HS-27A (cell line): Measurements from ENCODE around the gene RFLNA.

ENCODE experiments used
- DNase-seq: peaks from one replicate; pipeline ENCODE4 v3.0.0-alpha.2; 2012; ENCODE audit warnings: low read depth, missing footprints

The RFLNA gene

DNA sequence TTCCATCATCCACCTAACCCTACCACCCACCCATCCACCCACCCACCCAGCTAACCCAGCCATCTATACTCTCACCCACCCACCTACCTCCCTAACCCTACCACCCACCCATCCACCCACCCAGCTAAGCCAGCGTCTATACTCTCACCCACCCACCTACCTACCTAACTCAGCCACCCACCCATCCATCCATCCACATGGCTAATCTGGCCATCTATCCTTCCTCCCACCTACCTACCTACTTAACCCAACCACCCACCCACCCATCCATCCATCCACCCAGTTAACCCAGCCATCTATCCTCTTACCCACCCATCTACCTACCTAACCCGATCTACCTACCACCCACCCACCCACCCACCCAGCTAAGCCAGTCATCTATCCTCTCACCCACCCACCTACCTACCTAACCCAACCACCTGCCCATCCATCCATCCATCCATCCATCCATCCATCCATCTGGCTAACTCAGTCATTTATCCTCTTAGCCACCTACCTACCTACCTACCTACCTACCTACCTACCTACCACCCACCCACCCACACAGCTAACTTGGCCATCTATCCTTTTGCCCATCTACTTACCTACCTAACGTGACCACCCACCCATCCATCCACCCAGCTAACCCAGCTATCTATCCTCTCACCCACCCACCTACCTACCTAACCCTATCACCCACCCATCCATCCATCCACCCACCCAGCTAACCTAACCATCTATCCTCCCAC is 44.1 kb downstream of the RFLNA start:
- no peak for DNase-seq

DNA sequence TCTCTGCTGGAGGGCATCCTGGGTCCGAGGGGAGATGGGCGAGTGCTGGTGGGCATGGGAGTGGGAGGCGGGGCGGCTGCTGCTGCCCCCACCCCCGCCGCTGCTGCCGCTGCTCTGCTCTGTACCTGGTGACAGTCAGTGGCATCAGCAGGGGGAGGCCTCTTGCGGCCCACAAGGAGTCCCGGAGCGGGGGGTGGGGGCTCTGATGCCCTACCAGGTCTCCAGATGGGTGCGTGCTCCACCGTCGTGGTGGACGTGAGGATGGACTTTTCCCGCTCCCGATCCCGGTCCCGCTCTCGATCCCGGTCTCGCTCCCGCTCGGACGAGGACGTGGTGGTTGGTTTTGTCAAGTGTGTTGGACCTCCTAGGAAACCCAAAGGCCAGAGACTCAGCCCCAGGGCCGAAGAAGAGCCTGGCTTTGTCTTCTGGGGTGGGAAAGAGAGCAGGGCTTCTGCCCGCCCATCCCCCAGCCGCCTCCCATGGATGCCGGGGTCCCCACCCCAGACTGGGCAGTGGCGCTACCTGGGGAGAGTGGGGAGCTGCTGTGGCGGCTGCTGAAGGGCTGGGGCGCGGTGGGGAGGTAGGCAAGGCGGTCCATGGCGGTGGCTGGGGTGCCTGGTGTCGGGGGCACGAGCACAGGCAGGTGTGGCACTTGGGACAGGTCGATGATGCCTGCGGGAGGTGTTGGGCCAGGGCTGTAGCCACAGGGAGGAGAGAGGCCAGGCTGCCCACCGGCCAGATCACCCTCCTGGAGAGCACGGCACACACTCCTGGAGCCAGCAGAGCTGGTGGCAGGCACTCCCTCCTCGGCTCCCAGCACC is 45.4 kb downstream of the RFLNA start:
- no peak for DNase-seq

DNA sequence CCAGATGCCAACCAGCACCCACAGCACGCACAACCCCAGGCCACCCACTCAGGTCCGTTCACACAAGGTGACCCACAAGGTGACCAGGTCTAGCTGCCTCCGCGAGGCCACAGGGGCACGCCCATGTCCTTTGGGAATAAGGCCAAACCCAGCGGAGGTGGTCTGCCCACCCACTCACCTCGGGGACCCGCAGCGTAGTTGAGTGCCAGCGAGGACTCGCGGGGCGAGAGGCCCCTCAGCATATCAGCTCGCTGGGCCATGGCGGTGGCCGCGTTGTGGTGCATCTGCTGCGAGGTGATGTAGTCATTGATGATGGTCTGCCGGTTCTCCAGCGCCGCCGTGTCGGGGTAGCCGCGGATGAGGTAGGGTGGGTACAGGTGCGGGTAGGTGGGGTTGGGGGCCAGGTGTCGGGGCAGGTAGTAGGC is 46.8 kb downstream of the RFLNA start:
- DNase-seq, result no peak

DNA sequence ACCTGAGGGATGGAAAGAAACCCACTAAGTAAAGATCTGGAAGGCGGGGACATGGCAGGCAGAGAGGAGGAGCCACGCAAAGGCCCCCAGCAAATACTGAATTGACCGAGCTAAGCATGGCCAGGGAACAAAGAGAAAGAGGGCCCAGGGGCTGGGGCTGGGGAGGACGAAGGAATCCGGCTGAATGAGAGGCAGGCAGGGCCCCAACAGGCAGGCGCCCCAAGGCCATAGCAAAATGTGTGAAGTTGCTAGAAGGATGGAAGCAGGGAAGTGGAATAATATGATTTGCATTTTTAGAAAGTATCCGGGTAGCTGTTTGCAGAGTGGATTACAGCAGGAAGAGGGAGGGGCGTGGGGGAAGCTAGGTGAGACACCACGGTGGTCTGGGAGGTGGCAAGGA is 49.1 kb downstream of the RFLNA start:
- no peak for DNase-seq

DNA sequence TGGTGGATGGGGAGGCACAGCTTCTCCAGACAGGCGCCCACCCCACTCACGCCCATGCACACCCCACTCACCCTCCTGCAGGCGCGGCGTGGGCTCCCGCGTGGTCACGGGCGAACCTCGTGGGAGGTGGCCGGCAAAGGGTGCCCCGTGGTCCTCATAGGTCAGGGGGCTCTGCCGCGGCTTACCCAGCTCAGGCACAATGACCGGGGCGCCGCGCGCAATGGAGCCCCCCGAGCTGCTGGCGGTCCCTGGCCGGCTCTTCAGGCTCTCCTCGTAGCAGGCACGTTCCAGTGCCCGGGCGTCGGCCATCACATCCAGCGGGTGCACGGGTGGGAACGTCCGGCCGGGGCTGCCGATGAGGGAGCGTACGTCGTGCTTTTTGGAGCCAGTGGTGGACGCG is 49.6 kb downstream of the RFLNA start:
- no peak for DNase-seq

DNA sequence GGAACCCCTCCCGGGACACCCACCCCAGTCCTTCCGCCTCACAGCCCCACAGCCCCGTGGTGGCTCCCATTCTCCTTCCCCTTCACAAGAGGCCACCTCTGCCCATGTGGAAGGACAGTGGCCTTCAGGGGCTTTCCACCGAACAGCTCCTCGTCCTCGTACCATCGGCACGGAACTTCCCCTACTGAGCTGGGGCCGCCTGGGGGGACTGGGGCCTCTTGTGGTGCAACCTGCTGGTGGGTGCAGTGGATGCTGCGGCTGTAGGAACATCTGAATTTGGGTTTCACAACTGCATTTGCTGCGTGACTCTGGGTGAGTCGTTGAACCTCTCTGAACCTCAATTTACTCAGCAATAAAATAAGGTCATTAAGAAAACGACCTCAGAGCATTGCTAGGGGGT is 50.9 kb downstream of the RFLNA start:
- no peak for DNase-seq

DNA sequence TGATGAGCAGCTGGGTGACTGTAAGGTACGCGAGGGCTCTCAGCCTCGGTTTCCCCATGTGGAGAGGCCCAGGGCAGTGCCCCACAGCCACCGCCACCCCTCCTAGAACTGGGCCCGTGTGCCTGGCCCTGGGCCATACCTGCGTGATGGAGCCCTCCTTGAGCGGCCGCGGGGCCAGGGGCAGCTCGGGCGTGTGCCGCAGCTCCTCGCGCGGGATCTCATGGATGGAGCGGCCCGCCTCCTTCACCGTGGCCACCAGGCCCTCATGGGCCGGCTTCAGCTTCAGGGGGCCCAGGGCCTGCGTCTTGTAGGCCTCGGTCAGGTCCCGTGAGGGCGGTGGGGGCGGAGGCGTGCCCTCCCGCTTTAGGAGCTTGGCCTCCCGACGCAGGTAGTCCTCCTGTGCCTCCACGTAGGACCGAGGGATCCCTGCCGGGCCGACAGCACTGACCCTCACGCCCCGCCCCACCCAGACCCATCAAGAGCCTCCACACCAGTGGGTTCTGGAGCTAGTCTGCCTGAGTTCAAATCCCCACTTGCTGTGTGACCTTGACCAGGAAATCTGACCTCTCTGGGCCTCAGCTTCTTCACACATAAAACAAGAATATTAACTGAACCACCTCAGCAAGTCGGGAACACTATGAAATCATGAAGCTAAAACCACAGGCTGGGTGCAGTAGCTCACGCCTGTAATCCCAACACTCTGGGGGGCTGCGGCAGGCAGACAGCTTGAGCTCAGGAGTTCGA is 51.7 kb downstream of the RFLNA start:
- DNase-seq, result no peak

DNA sequence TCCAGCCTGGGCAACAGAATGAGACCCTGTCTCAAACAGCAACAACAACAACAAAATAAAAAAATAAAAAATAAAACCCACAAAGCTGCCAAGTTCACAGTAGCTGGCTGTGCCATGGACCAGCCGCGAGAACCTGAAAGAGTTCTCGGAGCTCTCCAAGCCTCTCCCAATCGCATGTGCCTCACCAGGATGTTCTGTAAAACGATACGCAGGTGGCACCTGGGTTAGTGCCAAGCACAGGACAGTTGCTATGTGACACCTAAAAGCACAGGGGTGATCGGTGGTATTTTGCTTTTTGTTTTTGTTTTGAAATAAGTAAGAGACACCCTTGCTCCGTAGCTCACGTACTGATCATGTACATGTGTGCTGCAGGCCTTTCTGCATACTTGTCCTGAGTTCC is 52.4 kb downstream of the RFLNA start:
- no peak for DNase-seq

DNA sequence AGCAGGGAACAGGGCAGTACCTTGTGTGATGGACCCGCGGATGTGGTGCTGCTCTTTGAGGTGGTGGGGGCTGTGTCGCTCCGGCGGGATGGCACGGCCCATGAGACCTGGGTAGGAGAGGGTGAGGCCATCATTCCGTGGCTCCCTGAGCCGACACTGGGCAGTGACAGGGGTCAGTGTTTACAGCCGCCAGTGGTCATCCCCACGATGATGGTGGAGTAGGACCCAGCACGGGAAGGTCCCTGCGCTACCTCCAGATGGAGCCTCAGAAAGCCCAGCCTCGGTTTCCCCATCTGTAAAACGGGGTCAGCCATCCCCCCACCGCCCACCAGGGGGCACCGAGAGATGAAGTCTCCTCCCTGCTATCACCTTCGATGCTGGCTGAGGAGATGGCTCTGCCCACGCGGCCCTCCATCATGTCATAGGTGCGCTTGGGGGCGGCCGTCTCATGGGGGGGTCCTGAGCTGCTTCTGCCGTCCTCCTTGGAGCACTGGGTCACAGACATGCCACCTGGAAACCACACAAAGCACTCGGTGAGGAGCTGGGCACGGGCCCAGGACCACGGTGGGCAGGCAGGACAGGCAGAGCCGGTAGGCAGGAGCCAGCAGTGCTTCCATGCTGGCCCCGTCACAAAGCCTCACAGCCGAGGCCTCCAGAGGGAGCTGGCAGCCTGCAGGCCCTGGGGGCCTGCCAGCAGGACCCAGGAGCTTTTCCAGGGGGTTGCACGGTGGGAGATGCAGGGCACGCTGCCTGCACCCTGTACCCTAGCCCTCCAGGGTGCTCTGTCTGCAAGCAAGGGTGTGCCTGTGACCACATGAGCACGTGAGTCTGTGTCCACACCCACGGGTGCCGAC is 53.1 kb downstream of the RFLNA start:
- no peak for DNase-seq

DNA sequence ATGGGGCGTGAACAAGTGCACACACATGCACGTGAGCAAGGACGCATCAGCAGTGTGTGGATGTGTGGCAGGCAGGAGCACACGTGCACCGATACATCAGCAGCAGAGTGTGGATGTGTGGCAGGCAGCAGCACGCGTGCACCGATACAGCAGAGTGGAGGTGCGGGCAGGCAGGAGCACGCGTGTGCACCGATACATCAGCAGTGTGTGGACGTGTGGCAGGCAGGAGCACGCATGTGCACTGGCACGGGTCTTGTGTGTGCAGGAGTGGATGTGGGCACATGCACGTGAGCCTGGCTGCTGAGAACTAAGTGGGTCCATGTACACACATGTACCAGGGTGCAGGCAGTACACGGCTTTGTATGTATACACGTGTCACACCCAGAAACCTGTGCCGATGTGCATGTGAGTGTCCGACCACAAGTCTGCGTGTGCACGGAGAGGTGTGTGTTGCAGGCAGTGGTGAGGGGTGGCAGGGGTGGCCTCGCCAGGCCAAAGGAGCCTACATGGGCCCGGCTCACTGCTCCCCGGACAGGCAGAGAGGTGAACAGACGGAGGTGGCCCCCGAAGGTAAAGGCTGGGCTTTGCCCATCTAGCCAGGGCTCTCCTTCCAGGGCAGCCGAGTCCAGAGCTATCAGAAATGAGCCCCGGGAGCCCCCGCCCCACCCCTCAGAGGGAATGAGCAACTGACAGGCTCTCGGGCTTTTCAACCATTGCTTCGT is 53.9 kb downstream of the RFLNA start:
- no peak for DNase-seq

DNA sequence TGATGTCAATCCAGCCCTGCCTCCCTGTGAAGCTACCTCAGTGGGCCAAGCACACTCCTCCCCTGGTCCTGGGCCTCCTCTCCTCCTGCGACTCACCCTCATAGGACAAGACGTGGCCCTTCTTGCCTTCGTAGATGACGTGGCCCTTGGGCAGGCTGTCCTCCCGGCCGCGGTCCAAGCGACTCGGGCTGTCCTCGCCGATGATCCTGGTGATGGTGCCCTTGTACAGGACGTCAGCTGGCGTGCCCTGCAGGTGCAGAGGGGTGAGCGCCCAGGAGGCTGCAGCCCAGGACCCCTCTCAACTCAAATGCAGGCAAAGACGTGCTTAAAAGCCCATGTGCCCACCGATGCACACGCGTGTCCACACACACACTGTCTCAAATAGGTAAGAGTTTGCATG is 55.6 kb downstream of the RFLNA start:
- no peak for DNase-seq

DNA sequence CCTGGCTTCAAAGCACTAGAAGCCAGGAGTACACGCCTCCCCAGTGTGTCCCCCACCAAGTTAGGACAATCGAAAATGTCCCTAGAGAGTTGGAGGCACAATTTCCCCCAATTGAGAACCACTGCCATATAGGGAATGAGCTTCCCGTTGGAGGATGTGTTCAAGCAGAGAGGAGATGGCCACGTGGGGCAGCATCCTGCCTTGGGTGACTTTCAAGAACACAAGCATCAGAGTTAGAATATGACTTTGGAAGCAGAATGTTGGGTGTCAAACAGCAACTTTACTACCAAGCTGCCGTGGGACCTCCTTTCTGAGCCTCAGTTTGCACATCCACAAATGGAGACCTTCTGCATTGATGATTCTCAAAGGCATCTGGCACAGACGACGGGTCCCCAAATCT is 56.5 kb downstream of the RFLNA start:
- DNase-seq, result no peak

DNA sequence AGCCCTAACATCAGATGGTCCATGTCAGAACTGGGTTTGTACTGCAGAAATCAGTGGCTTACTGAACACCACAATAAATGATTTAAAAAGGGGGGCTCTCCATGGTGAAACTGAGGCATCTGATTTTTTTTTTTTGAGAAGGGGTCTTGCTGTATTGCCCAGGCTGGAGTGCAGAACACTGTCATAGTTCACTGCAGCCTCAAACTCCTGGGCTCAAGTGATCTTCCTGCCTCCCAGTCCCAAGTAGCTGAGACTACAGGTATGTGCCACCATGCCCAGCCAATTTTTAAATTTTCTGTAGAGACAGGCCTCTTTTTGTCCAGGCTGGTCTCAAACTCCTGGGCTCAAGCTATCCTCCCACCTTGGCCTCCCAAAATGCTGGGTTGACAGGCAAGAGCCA is 57.4 kb downstream of the RFLNA start:
- no peak for DNase-seq

DNA sequence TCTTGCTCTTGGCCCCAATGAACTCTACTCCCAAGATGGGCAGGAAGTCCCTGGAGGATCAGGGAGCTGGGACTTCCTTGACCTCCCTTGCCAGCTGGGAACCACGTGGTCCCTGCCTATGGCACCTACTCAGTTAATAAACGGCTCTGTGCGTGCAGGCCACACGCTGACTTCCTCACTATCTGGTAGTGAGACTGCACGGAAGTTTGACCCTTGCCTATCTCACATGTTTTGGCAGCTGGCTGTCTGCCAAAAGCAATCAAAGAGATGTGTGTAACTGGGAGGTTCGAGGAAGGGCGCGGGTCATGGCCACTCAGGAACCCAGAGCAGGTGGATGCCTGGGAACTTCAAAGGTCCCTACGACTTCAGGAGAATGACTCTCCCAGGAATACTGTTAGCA is 57.9 kb downstream of the RFLNA start:
- DNase-seq, result no peak

DNA sequence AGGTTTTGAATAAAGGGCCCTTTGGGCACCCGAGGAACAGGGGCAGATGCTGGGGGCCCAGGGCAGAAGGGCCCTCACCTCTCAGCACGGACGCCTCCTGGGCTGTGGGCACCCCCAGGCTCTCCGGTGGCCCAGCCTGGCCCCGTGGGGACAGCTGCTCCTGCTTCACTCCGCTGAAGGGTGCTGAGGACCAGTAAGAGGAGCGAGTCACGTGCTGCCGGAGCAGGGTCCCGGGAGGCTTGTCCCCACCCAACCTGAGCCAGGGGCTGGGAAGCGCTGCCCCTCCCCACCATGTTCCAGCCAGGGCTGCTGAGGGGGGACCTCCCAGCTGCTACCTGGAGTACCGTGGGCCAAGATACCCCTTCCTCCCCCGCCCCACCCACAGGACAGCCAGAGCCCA is 59.5 kb downstream of the RFLNA start:
- DNase-seq, result no peak

DNA sequence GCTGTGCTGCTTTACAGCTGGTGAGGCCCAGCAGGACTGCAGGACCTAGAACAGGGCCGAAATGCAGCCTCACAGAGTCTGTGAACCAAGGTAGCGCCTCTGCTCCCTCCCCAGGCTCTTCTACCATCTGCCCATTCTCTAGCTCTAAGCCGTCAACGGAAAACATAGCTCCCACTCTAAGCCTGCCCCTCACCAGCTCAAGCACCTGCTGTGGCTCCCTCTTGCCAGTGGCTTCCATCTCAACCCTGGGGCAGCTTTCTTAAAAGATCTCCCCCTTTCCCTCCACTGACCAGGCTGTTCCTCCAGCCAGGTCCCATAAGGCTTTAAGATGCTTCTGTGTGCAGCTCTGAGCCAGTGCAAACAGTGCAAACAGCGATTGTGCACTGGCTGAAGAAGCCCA is 61.3 kb downstream of the RFLNA start:
- DNase-seq, result no peak

DNA sequence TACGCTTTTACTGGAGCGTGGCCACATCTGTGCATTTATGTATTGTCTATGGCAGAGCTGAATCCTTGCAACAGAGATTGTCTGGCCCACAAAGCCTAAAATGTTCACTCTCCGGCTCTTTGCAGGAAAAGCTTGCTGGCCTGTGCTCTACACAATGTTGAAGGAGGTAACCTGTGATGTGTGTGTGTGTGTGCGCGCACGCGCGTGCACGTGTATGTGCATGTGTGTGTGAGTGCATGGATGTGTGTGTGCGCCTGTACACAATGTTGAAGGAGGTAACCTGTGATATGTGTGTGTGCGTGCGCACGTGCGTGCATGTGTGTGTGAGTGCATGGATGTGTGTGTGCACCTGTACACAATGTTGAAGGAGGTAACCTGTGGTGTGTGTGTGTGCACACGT is 62.7 kb downstream of the RFLNA start:
- no peak for DNase-seq

DNA sequence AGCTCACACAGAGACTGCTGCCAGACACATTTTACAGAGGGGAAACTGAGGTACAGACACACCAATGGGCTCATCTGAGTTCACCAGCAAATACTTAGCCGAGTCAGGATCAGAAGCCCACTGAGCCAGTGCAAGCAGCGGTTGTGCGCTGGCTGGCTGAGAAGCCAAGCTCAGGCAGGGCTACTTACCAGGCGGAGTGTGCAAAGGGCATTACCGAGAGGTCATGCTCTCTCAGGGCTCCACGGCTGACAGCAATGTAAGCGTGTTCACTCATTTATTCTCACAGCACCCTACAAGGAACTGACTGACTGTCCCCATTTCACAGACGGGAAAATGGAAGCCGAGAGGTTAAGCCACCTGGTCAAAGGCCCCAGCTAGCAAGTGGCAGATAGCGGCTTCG is 63.7 kb downstream of the RFLNA start:
- DNase-seq, result no peak

DNA sequence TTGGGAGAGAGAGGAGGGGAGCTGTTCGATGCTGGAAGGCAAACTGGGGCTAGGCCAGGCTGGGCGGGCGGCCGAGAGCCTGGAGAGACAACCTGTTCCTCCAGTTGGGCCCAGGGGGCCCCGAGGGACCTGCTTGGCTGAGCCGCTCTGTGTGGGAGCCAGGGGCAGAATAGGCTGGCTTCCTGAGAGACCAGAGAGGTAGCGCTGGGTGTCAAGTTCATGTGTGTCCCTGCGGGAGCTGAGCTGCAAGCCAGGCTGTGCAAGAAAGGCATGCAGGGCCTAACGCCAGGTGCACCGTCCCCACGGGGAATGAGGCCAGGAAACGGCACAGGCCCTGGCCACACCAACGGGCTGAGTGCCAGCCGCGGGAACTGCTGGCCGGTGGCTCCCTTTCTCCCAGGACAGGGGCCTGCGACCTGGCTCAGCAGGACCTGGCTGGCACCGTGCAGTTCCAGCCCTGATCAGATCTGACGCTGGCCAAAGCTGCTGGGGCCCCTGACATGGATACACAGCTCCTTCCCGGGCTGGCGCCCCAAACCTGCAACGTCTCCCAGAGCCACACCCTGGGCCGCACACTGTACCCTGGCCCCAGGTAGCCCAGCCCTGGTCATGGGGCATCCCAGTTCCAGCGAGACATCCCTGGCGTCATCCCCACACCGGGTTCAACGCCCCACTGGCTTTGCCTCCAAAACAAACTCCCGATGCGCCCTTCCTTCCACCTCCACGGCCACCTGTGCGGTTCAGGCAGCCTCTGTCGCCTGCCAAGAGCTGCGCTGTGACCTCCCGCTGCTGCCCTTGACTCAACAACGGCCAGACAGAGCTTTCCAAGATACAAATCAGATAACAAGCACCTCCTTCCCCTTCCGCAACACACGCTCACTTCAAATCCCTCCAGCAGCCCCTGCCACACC is 65.0 kb downstream of the RFLNA start:
- DNase-seq, result no peak
